Measurements from ENCODE around the gene PDX1.

GRCh38 chr13:27968316-27969081, 48.7 kb downstream of the PDX1 start:
- TF ChIP-seq EZH2 (IDR thresholded peaks at IDR 0.05; ENCODE audit: borderline replicate concordance, low read depth, low read length, poor library complexity, severe bottlenecking) (peak; percentile 97), CTCF (conservative IDR thresholded peaks at IDR 0.05; ENCODE audit: low read depth, low read length) (no peak)

Measured in A673 (cell line).